Omental fat pad (tissue), 4 donors: ENCODE data around the gene UXS1. TPM values are rescaled to one million over a fixed set of nuclear protein-coding genes. Genes with fewer than 3 reads are reported as not detected.
"Not testable (repeated sequence)": the region's sequence is repeated elsewhere in the genome, so short reads cannot be mapped to it uniquely, and the experiment has no call there.

Source experiments
- ATAC-seq: fragments of 150-250 bp; one replicate; pipeline ENCODE4 v1.9.1; 2016; ENCODE audit warnings: mild to moderate bottlenecking, moderate library complexity; ENCODE audit not compliant: low FRiP score
- DNase-seq: peaks from one replicate; pipeline ENCODE4 v3.0.0-alpha.2; 2019; ENCODE audit warnings: low spot score
- total RNA-seq, 4 donors: library from RNA; depleted of rRNA; stranded (reverse); fragments of >200 nt; gene quantifications; one replicate each; pipeline ENCODE4 v1.1.0, GENCODE V29; 2016
- TF ChIP-seq, protein P1 (sequence below), 3 donors: fragments of 450-650 bp; IDR thresholded peaks; one replicate each; pipeline ENCODE4 v1.5.1; 2016 to 2017; ENCODE audit warnings: antibody characterized with exemption in 3 of 3, mild to moderate bottlenecking in 3 of 3, moderate library complexity in 2 of 3

Gene UXS1
- total RNA-seq, 4 donors from 2014 or later: 29.2 to 79.4 (median 38.5) TPM

DNA sequence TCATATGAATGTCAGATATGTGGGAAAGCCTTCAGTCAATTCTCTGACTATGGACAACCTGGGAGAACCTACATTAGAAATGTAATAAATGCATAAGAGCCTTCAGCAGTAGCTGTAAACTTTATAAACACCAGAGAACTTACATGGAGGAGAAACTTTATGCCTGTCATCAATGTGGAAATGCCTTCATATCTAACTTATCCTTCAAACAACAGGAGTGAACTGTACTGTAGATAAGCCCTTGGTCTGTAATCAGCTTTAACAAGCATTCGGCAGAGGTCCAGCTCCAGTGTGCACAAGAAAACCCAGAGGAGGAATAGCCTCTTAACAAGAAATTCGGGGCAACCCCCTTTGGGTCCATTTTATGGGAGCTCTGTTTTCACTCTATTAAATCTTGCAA, 14.8 kb upstream of the UXS1 start:
- ATAC-seq: no peak
- DNase-seq: no peak
- TF ChIP-seq, protein P1, sequence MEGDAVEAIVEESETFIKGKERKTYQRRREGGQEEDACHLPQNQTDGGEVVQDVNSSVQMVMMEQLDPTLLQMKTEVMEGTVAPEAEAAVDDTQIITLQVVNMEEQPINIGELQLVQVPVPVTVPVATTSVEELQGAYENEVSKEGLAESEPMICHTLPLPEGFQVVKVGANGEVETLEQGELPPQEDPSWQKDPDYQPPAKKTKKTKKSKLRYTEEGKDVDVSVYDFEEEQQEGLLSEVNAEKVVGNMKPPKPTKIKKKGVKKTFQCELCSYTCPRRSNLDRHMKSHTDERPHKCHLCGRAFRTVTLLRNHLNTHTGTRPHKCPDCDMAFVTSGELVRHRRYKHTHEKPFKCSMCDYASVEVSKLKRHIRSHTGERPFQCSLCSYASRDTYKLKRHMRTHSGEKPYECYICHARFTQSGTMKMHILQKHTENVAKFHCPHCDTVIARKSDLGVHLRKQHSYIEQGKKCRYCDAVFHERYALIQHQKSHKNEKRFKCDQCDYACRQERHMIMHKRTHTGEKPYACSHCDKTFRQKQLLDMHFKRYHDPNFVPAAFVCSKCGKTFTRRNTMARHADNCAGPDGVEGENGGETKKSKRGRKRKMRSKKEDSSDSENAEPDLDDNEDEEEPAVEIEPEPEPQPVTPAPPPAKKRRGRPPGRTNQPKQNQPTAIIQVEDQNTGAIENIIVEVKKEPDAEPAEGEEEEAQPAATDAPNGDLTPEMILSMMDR (IDR thresholded peaks at IDR 0.05): no peak

DNA sequence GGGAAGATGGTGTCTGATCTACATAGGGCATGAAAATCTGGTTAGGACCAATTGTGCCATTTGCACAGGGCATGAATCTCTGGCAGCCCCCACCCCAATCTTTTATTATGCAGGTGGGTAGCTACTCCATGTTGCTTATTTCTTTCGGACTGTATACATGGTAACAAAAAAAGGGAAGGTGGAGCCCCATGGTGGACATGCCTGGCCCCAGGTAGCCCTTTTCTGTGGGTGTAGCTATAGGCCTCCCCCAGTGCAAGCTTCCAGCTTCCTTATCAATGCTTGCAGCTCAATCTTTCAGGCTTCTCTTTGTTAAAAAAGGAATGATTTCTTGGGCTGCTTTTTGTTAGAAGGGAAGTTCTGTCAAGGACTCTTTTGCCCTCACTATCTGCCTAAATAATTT, 14.3 kb upstream of the UXS1 start:
- DNase-seq (no peak), ATAC-seq (no peak)
- TF ChIP-seq, protein P1 (IDR thresholded peaks at IDR 0.05): no peak

DNA sequence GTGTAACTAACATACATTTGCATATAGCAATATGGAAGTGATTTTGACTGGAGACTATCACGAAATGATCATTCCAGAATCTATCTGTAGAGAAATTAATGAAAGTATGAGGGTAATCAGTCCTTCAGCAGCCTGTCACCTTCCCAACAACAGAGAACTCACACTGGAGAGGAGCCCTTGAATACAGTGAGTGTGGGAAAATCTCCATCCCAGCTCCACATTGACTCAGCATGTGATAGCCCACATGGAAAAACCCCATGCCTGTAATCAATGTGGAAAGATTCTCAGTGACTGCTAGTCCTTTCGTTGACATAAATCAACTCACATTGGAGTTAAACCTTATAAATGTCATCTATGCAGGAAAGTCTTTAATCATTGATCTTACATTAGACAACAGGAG, 13.1 kb upstream of the UXS1 start:
- DNase-seq (no peak), ATAC-seq (no peak)
- TF ChIP-seq, protein P1 (IDR thresholded peaks at IDR 0.05): no peak

DNA sequence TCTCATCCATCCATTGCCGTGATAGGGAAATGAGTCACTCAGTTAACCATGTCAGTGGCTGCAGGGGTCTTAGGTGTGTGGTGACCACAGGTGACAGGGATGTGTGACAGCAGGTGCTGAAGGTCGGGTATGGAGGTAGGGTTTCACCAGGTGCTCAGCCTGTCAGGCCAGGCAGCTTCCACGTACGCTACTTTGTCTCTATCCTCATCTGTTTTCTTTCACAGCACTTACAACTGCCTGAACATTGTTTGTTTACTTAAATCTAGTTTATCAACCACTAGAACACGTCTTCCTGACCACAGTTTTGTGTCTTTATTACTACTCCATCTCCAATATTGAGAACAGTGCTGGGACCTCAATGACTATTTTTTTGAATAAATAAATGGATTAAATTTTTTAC, 11.4 kb upstream of the UXS1 start:
- TF ChIP-seq, protein P1 (IDR thresholded peaks at IDR 0.05): no peak
- DNase-seq (no peak), ATAC-seq (no peak)

DNA sequence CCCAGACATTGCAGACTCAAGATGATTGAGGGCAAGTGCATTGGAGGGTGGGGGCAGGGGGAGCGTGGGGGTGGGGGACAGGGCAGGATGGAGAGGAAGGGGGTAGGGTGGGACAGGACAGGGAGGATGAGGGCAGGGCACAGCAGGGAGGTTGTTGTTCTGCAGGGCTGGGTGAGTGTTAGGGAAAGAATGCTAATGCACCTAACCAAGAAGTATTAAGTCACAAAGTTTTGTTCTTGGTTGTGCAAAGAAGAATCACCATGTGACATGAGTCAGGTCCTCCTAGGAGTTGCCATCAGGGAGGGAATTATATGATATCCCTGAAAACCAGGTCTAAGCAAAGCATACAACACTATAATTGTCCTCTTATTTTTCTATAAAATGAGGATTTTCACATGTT, 10.4 kb upstream of the UXS1 start:
- DNase-seq: not testable (repeated sequence)

DNA sequence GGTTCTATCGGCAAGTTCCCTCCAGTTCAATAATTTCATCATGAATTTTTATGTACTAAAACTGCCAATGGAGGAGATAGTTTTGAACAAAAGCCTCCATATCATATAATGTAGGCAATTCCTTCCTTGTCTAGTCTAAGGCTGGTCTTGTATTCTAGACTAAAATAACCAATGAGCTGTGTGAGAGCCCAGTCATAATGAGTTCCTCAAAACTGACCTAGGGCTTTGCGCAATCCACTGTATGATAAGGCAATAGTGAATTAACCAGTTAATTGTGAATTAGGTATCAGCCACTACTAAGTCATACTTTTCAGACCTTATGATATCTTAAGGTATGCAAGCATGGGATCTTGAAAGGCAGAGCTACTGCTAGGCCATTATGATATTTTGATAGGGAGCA, 7.6 kb upstream of the UXS1 start:
- TF ChIP-seq, protein P1 (IDR thresholded peaks at IDR 0.05): no peak
- no peak for DNase-seq
- ATAC-seq: no peak

More for the DNA sequence above, 10.4 kb upstream of the UXS1 start:
- not testable (repeated sequence) for ATAC-seq

DNA sequence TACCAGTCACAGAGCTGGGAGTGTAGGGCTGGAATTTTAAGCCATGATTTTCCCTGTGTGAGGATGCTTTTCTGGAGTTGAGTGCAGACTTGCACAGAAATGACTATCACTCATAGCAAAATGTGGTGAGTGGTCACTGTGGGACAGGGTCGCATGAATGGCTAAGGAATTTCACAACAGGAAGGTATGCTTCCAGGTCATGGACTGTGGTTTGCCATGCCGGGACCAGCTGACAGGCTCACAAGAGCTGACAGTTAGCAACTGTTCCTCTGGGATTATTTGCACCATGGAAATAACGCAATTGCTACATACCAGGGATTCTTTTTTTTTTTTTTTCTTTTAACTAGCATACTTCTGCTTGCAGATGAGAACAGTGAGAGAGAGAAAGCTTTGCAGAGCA, 3.8 kb upstream of the UXS1 start:
- ATAC-seq (no peak), DNase-seq (no peak)
- TF ChIP-seq, protein P1 (IDR thresholded peaks at IDR 0.05): no peak

DNA sequence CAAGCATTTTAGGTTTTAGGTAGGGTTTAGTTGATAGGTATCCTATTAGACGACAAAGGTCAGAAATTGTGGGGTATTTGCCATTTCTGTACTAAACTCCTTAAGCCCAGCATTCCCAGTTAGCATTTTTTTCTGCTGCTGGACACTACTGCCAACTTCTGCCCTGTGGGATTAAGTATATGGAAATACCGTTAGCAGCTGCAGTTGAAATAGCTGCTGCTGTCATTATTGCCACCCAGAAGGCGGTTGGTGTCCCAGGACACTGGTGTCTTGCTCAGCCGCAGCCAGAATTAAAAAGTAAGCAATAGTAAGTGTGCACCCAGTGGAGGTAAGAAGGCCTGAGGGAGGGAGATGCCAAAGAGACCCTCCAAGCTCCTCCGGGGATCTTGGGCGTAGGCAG, 1.9 kb upstream of the UXS1 start:
- DNase-seq (no peak), ATAC-seq (no peak)
- TF ChIP-seq, protein P1 (IDR thresholded peaks at IDR 0.05): no peak
